OCI-LY1 (cell line): ENCODE data around the gene BRD4.

Source experiments
- H2AFZ ChIP-seq: fragments of 200-600 bp; sonication (generic), shearing (Covaris generic); 2 replicates; pipeline ENCODE4 v1.6.0; 2014; ENCODE audit warnings: antibody characterized with exemption, mild to moderate bottlenecking, low read length
- H3F3A ChIP-seq: fragments of 200-600 bp; sonication (generic), shearing (Covaris generic); 2 replicates; pipeline ENCODE4 v1.6.0; 2014; ENCODE audit warnings: mild to moderate bottlenecking, antibody characterized with exemption, low read length, moderate library complexity; ENCODE audit not compliant: insufficient read depth
- H3K27ac ChIP-seq: fragments of 200-600 bp; sonication (generic); 2 replicates; pipeline ENCODE4 v1.5.1; 2014; ENCODE audit warnings: low read length, mixed run types, mild to moderate bottlenecking, low read depth; ENCODE audit not compliant: poor library complexity, severe bottlenecking
- H3K27me3 ChIP-seq: fragments of 200-600 bp; sonication (generic); 2 replicates; pipeline ENCODE4 v1.6.0; 2014; ENCODE audit warnings: antibody characterized with exemption, mild to moderate bottlenecking, low read length, moderate library complexity; ENCODE audit not compliant: insufficient read depth
- H3K36me3 ChIP-seq: fragments of 200-600 bp; sonication (generic); 2 replicates; pipeline ENCODE4 v1.6.1; 2014; ENCODE audit warnings: mild to moderate bottlenecking, antibody characterized with exemption, low read length, moderate library complexity, mixed read lengths; ENCODE audit not compliant: insufficient read depth
- H3K4me1 ChIP-seq: fragments of 200-600 bp; sonication (generic); 2 replicates; pipeline ENCODE4 v1.5.1; 2014; ENCODE audit warnings: mild to moderate bottlenecking, low read length, moderate library complexity; ENCODE audit not compliant: insufficient read depth, severe bottlenecking
- H3K4me2 ChIP-seq: fragments of 200-600 bp; sonication (generic), shearing (Covaris generic); 2 replicates; pipeline ENCODE4 v1.6.1; 2014; ENCODE audit warnings: low read length
- H3K4me3 ChIP-seq: fragments of 200-600 bp; sonication (generic); 2 replicates; pipeline ENCODE4 v1.5.1; 2014; ENCODE audit warnings: low read length, low read depth, mild to moderate bottlenecking, mixed read lengths; ENCODE audit not compliant: poor library complexity, severe bottlenecking
- H3K79me2 ChIP-seq: fragments of 200-600 bp; shearing (Covaris generic); 2 replicates; pipeline ENCODE4 v1.6.1; 2016; ENCODE audit warnings: mixed run types, low read length, mixed read lengths; ENCODE audit not compliant: insufficient read depth
- H3K9ac ChIP-seq: fragments of 200-600 bp; sonication (generic), shearing (Covaris generic); 2 replicates; pipeline ENCODE4 v1.6.1; 2014; ENCODE audit warnings: mild to moderate bottlenecking, low read length, mixed read lengths
- H3K9me2 ChIP-seq: fragments of 200-600 bp; sonication (generic), shearing (Covaris generic); 2 replicates; pipeline ENCODE4 v1.6.1; 2014; ENCODE audit warnings: low read depth, mild to moderate bottlenecking, low read length, mixed read lengths
- H3K9me3 ChIP-seq: fragments of 200-600 bp; shearing (Covaris generic); 2 replicates; pipeline ENCODE4 v1.6.1; 2014; ENCODE audit warnings: low read length, mixed read lengths
- H4K20me1 ChIP-seq: fragments of 200-600 bp; sonication (generic), shearing (Covaris generic); 2 replicates; pipeline ENCODE4 v1.6.0; 2016; ENCODE audit warnings: mild to moderate bottlenecking, low read length; ENCODE audit not compliant: insufficient read depth
- CTCF ChIP-seq: fragments of 200-600 bp; sonication (generic), shearing (Covaris generic); IDR thresholded peaks from 2 replicates; pipeline ENCODE4 v1.5.1; 2017; ENCODE audit warnings: mild to moderate bottlenecking, antibody characterized with exemption, low read length, moderate library complexity, mixed read lengths
- EZH2 ChIP-seq: fragments of 200-600 bp; sonication (generic), shearing (Covaris generic); IDR thresholded peaks from 2 replicates; pipeline ENCODE4 v1.8.0; 2017; ENCODE audit warnings: borderline replicate concordance, mixed run types, mild to moderate bottlenecking, antibody characterized with exemption, low read length, moderate library complexity, mixed read lengths

BRD4 gene

GRCh38 chr19:15332311-15332996 is at the start of gene BRD4:
Gene BRD4 (minus strand): TSS chr19:15332539. CDS start chr19:15273099, 59,440 bp downstream.
- Histone ChIP-seq H3K36me3 (0 out of 2 replicates have a peak, but pooled peaks cover 5% of the 10 kb centered on the region), H3K9me2 (no peaks in the 10 kb centered on the region), H4K20me1 (no peaks in the 10 kb centered on the region), H3K4me1 (peaks cover 52% of the 10 kb centered on the region), H3K79me2 (peaks cover 41% of the 10 kb centered on the region), H3K27me3 (no peaks in the 10 kb centered on the region), H3K4me3 (peak within 1 kb of the TSS; percentile 76), H3F3A (no peaks in the 10 kb centered on the region), H3K27ac (peak within 1 kb of the TSS; percentile 98), H3K9me3 (no peaks in the 10 kb centered on the region), H2AFZ (no peak within 1 kb of the TSS), H3K4me2 (peak within 1 kb of the TSS; percentile 86), H3K9ac (peak within 1 kb of the TSS; percentile 78)
- no peak for TF ChIP-seq CTCF

GRCh38 chr19:15381864-15382263 is 49.5 kb upstream of the BRD4 start:
- H3K79me2 ChIP-seq = peaks cover 23% of the 10 kb centered on the region
- H3K27ac ChIP-seq = peak overlapping the region; percentile 60

GRCh38 chr19:15381429-15381828 is 49.1 kb upstream of the BRD4 start:
- Histone ChIP-seq H3K36me3 (peaks cover 19% of the 10 kb centered on the region), H3K9me2 (no peaks in the 10 kb centered on the region), H3K27ac (peak overlapping the region; percentile 60), H3K4me3 (no peak overlapping the region), H3K9ac (no peak overlapping the region), H3K4me2 (no peak overlapping the region), H3K27me3 (no peaks in the 10 kb centered on the region), H3K79me2 (peaks cover 27% of the 10 kb centered on the region), H3K9me3 (no peaks in the 10 kb centered on the region), H3F3A (peaks cover 5% of the 10 kb centered on the region; the same call in 1 of the 2 replicates), H4K20me1 (no peaks in the 10 kb centered on the region), H3K4me1 (peaks cover 31% of the 10 kb centered on the region), H2AFZ (no peak overlapping the region)
- TF ChIP-seq EZH2 (no peak), CTCF (no peak)

More at GRCh38 chr19:15381864-15382263, 49.5 kb upstream of the BRD4 start:
- H3K36me3 ChIP-seq = peaks cover 21% of the 10 kb centered on the region
- H4K20me1 ChIP-seq = no peaks in the 10 kb centered on the region
- TF ChIP-seq CTCF (no peak), EZH2 (no peak)
- H3K4me2 ChIP-seq = no peak overlapping the region
- H3K4me1 ChIP-seq = peaks cover 27% of the 10 kb centered on the region
- no peak overlapping the region for H3K9ac ChIP-seq
- no peaks in the 10 kb centered on the region for H3K9me3 ChIP-seq
- peaks cover 5% of the 10 kb centered on the region; the same call in 1 of the 2 replicates for H3F3A ChIP-seq
- no peak overlapping the region for H3K4me3 ChIP-seq
- H3K27me3 ChIP-seq = no peaks in the 10 kb centered on the region
- no peak overlapping the region for H2AFZ ChIP-seq
- H3K9me2 ChIP-seq = no peaks in the 10 kb centered on the region
